GM19328 (cell line): Measurements from ENCODE around the gene EDARADD.
"Not testable (repeated sequence)": the region's sequence is repeated elsewhere in the genome, so short reads cannot be mapped to it uniquely, and the experiment has no call there.

Source experiments
- ATAC-seq: cut with Tn5 transposase; IDR thresholded peaks from one replicate; pipeline ENCODE4 v1.9.1; 2021; ENCODE audit warnings: mild to moderate bottlenecking, moderate library complexity; ENCODE audit not compliant: unreplicated experiment

Gene EDARADD

GRCh38 chr1:236429715-236430274 lies 35.7 kb downstream of the EDARADD start:
- no peak for ATAC-seq

- ATAC-seq: no peak
Measured at GRCh38 chr1:236433819-236434315, 39.8 kb downstream of the EDARADD start.

- ATAC-seq: no peak
Measured at GRCh38 chr1:236438614-236439013, 44.5 kb downstream of the EDARADD start.

- no peak for ATAC-seq
Measured at GRCh38 chr1:236440373-236440772, 46.3 kb downstream of the EDARADD start.

GRCh38 chr1:236450779-236451178 lies 56.7 kb downstream of the EDARADD start:
- ATAC-seq: no peak

- ATAC-seq: no peak
Measured at GRCh38 chr1:236451796-236452373, 57.8 kb downstream of the EDARADD start.

- ATAC-seq: no peak
Measured at GRCh38 chr1:236455243-236455642, 61.2 kb downstream of the EDARADD start.

- no peak for ATAC-seq
Measured at GRCh38 chr1:236457775-236458174, 63.7 kb downstream of the EDARADD start.

GRCh38 chr1:236458996-236459395 lies 64.9 kb downstream of the EDARADD start:
- ATAC-seq: no peak

GRCh38 chr1:236460103-236460502 lies 66.0 kb downstream of the EDARADD start:
- no peak for ATAC-seq

GRCh38 chr1:236464197-236464596 lies 70.1 kb downstream of the EDARADD start:
- ATAC-seq: not testable (repeated sequence)

GRCh38 chr1:236465231-236465958 lies 71.3 kb downstream of the EDARADD start:
- peak; percentile 43 for ATAC-seq

- ATAC-seq: peak; percentile 88
Measured at GRCh38 chr1:236465959-236466303, 71.8 kb downstream of the EDARADD start.

GRCh38 chr1:236467327-236467641 lies 73.2 kb downstream of the EDARADD start:
- no peak for ATAC-seq

- ATAC-seq: no peak
Measured at GRCh38 chr1:236468625-236469024, 74.5 kb downstream of the EDARADD start.

GRCh38 chr1:236469466-236469865 lies 75.4 kb downstream of the EDARADD start:
- no peak for ATAC-seq

- no peak for ATAC-seq
Measured at GRCh38 chr1:236471096-236471495, 77.0 kb downstream of the EDARADD start.

GRCh38 chr1:236471653-236472052 lies 77.6 kb downstream of the EDARADD start:
- ATAC-seq: no peak

GRCh38 chr1:236472850-236473788 lies 79.0 kb downstream of the EDARADD start:
- no peak for ATAC-seq

GRCh38 chr1:236476019-236476418 lies 81.9 kb downstream of the EDARADD start:
- no peak for ATAC-seq

GRCh38 chr1:236480758-236481436 lies 86.8 kb downstream of the EDARADD start:
- no peak for ATAC-seq
